Parathyroid adenoma (tissue), 2 donors: ENCODE measurements around the gene MSH6.

Source experiments
- H2AFZ ChIP-seq: fragments of 300-600 bp; sonication (generic); one replicate; pipeline ENCODE4 v1.7.0; 2017; ENCODE audit warnings: antibody characterized with exemption, mild to moderate bottlenecking
- H3K27ac ChIP-seq: fragments of 300-600 bp; sonication (generic); one replicate; pipeline ENCODE4 v1.7.0; 2017
- H3K27me3 ChIP-seq: fragments of 300-600 bp; sonication (generic); one replicate; pipeline ENCODE4 v1.7.0; 2017; ENCODE audit warnings: low read length; ENCODE audit not compliant: control insufficient read depth, insufficient read depth
- H3K36me3 ChIP-seq: fragments of 300-600 bp; sonication (generic); one replicate; pipeline ENCODE4 v1.7.0; 2017; ENCODE audit warnings: low read length; ENCODE audit not compliant: control insufficient read depth, insufficient read depth
- H3K4me1 ChIP-seq: fragments of 300-600 bp; sonication (generic); one replicate; pipeline ENCODE4 v1.7.0; 2017; ENCODE audit warnings: control low read depth
- H3K4me2 ChIP-seq: fragments of 300-600 bp; sonication (generic); one replicate; pipeline ENCODE4 v1.7.0; 2017; ENCODE audit warnings: low read length
- H3K4me3 ChIP-seq: fragments of 300-600 bp; sonication (generic); one replicate; pipeline ENCODE4 v1.7.0; 2017; ENCODE audit warnings: low read depth, low read length
- H3K79me2 ChIP-seq: fragments of 300-600 bp; sonication (generic); one replicate; pipeline ENCODE4 v1.7.0; 2017; ENCODE audit warnings: control low read depth
- H3K9ac ChIP-seq: fragments of 300-600 bp; sonication (generic); one replicate; pipeline ENCODE4 v1.7.0; 2017; ENCODE audit warnings: mild to moderate bottlenecking
- H3K9me3 ChIP-seq: fragments of 300-600 bp; sonication (generic); one replicate; pipeline ENCODE4 v1.7.0; 2017; ENCODE audit warnings: low read length; ENCODE audit not compliant: control insufficient read depth
- TF ChIP-seq, protein P1 (sequence below): fragments of 300-600 bp; sonication (generic); IDR thresholded peaks from one replicate; pipeline ENCODE4 v1.7.0; 2017; ENCODE audit warnings: antibody characterized with exemption, mild to moderate bottlenecking
- donor health status: primary hyperparathyroidism.

The MSH6 gene

DNA sequence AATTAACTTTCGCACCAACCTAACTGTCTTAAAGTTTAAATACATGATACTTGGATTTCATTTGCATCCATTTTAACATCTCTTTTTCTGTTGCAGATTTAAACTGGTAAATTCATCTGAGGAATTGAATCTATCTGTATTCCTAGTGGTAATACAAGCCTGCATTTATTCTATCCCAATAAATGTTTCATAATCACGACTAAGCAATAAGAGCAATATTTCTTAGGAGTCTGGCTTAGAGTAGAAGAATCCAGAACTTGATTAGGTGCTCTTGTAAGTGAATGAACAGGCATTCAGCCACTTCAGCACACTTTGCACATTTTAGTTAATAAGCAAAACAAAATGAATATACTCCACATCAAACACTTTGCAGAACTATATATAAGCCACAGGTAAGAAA is 27.0 kb downstream of the MSH6 start:
- no peak overlapping the region for H3K9ac ChIP-seq
- H3K27me3 ChIP-seq = no peaks in the 10 kb centered on the region
- H3K4me2 ChIP-seq = no peak overlapping the region
- H3K36me3 ChIP-seq = no peaks in the 10 kb centered on the region
- H3K9me3 ChIP-seq = no peaks in the 10 kb centered on the region
- no peak overlapping the region for H3K27ac ChIP-seq
- H2AFZ ChIP-seq = no peak overlapping the region
- no peaks in the 10 kb centered on the region for H3K4me1 ChIP-seq
- TF ChIP-seq, protein P1, sequence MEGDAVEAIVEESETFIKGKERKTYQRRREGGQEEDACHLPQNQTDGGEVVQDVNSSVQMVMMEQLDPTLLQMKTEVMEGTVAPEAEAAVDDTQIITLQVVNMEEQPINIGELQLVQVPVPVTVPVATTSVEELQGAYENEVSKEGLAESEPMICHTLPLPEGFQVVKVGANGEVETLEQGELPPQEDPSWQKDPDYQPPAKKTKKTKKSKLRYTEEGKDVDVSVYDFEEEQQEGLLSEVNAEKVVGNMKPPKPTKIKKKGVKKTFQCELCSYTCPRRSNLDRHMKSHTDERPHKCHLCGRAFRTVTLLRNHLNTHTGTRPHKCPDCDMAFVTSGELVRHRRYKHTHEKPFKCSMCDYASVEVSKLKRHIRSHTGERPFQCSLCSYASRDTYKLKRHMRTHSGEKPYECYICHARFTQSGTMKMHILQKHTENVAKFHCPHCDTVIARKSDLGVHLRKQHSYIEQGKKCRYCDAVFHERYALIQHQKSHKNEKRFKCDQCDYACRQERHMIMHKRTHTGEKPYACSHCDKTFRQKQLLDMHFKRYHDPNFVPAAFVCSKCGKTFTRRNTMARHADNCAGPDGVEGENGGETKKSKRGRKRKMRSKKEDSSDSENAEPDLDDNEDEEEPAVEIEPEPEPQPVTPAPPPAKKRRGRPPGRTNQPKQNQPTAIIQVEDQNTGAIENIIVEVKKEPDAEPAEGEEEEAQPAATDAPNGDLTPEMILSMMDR = no peak
- H3K79me2 ChIP-seq = no peaks in the 10 kb centered on the region
- H3K4me3 ChIP-seq = no peak overlapping the region

DNA sequence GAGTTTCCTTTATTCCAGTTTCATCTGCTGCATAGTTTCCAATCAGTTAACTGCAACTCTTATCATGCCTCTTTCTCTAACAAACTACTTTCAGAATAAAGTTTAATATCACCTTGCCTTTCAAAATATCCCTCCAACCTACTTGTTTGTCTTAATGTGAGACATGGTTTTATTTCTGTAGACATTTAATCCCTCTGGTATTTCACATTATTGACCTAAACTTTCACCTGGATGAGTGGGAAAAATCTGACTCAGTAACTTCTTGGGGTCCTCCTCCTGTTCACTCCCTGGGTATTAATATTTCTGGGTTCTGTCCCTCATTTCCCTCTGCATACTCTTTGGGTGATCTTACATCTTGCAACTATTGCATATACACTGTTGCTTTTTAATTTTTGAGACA is 27.9 kb downstream of the MSH6 start:
- no peaks in the 10 kb centered on the region for H3K9me3 ChIP-seq
- no peaks in the 10 kb centered on the region for H3K27me3 ChIP-seq
- no peak overlapping the region for H3K9ac ChIP-seq
- no peaks in the 10 kb centered on the region for H3K79me2 ChIP-seq
- H2AFZ ChIP-seq = no peak overlapping the region
- H3K36me3 ChIP-seq = no peaks in the 10 kb centered on the region
- H3K4me3 ChIP-seq = no peak overlapping the region
- no peak overlapping the region for H3K27ac ChIP-seq
- TF ChIP-seq, protein P1 = no peak
- H3K4me2 ChIP-seq = no peak overlapping the region
- no peaks in the 10 kb centered on the region for H3K4me1 ChIP-seq

GRCh38 chr2:47811668-47812067 is 28.7 kb downstream of the MSH6 start:
- Histone ChIP-seq H3K79me2 (no peaks in the 10 kb centered on the region), H3K4me3 (no peak overlapping the region), H3K4me2 (no peak overlapping the region), H3K36me3 (no peaks in the 10 kb centered on the region), H3K27ac (no peak overlapping the region), H3K9me3 (no peaks in the 10 kb centered on the region), H3K27me3 (no peaks in the 10 kb centered on the region), H3K9ac (no peak overlapping the region), H3K4me1 (no peaks in the 10 kb centered on the region), H2AFZ (no peak overlapping the region)
- TF ChIP-seq, protein P1 = no peak

DNA sequence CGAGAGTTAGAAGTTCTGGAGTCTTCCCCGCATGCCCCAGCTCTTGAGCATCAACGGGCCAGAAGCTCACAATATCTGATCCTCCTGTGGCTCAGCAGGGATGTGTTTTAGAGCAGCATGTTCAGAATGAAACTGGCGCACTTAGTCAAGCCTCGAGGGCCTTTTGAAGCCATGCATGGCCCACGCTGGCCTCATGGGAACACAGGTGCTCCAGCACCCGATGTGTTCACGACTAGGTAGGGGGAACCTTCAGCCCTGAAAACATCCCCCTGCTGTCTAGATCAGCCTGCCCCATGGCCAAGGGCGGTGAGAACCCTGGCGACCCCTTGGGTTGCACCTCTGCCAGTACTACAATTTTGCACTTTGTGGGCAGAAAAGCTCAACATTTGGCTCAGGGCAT is 32.8 kb downstream of the MSH6 start:
- TF ChIP-seq, protein P1 = no peak
- H3K27me3 ChIP-seq = no peaks in the 10 kb centered on the region
- no peak overlapping the region for H3K27ac ChIP-seq
- no peak overlapping the region for H2AFZ ChIP-seq
- no peak overlapping the region for H3K4me2 ChIP-seq
- no peaks in the 10 kb centered on the region for H3K36me3 ChIP-seq
- no peaks in the 10 kb centered on the region for H3K4me1 ChIP-seq
- no peak overlapping the region for H3K9ac ChIP-seq
- H3K4me3 ChIP-seq = no peak overlapping the region
- no peaks in the 10 kb centered on the region for H3K79me2 ChIP-seq
- H3K9me3 ChIP-seq = no peaks in the 10 kb centered on the region

- Histone ChIP-seq H3K36me3 (no peaks in the 10 kb centered on the region), H3K4me1 (no peaks in the 10 kb centered on the region), H3K27me3 (no peaks in the 10 kb centered on the region), H3K9ac (no peak overlapping the region), H3K79me2 (no peaks in the 10 kb centered on the region), H3K4me3 (no peak overlapping the region), H3K27ac (no peak overlapping the region), H2AFZ (no peak overlapping the region), H3K4me2 (no peak overlapping the region), H3K9me3 (no peaks in the 10 kb centered on the region)
- TF ChIP-seq, protein P1 = no peak
Measured at GRCh38 chr2:47818777-47819176, 35.8 kb downstream of the MSH6 start.
